ENCODE data around the gene DENND2A. TPM values are rescaled to one million over a fixed set of nuclear protein-coding genes. Genes with fewer than 3 reads are reported as not detected.

Gene DENND2A
- total RNA-seq, 1 experiment from 2014 or later, result 10.0 TPM

GRCh38 chr7:140676306-140676705 lies 35.7 kb upstream of the DENND2A start:
- Mint-ChIP-seq H3K9me3 (no peaks in the 10 kb centered on the region), H3K4me1 (peaks cover 7% of the 10 kb centered on the region), H3K27me3 (ENCODE audit: low read depth) (0 out of 2 replicates have a peak, but pooled peaks cover 2% of the 10 kb centered on the region), H3K36me3 (peaks cover 12% of the 10 kb centered on the region), H3K4me3 (no peak overlapping the region), H3K27ac (no peak overlapping the region; the same call in 1 of the 2 replicates)
- no peak for ATAC-seq
- TF ChIP-seq ZSCAN18 (CRISPR knock-in tag; IDR thresholded peaks at IDR 0.05) (no peak), AR (CRISPR knock-in tag; IDR thresholded peaks at IDR 0.05) (no peak), KAT7 (CRISPR knock-in tag; IDR thresholded peaks at IDR 0.05; ENCODE audit: borderline replicate concordance) (no peak), SMAD4 (CRISPR knock-in tag; IDR thresholded peaks at IDR 0.05) (no peak), ZNF671 (CRISPR knock-in tag; IDR thresholded peaks at IDR 0.05) (no peak), CREB1 (CRISPR knock-in tag; IDR thresholded peaks at IDR 0.05) (no peak), FOXP1 (CRISPR knock-in tag; IDR thresholded peaks at IDR 0.05; ENCODE audit: borderline replicate concordance) (no peak), E2F4 (CRISPR knock-in tag; IDR thresholded peaks at IDR 0.05; ENCODE audit: borderline replicate concordance, low read depth) (no peak), HMGA2 (CRISPR knock-in tag; IDR thresholded peaks at IDR 0.05) (no peak), ZNF232 (CRISPR knock-in tag; IDR thresholded peaks at IDR 0.05) (no peak)
- CTCF ChIA-PET, result interaction anchor here (0.8 to 3.4 kb wide), 3 partner anchors 13 to 335 kb away, joined by 4 to 21 read pairs (median 4); no protein-coding TSS in a partner anchor
- POLR2A ChIA-PET, result no interaction called here
- DNase-seq (ENCODE audit: low spot score), result no peak

- ATAC-seq (no peak), DNase-seq (ENCODE audit: low spot score) (no peak)
- Mint-ChIP-seq H3K36me3 (peaks cover 9% of the 10 kb centered on the region), H3K9me3 (no peaks in the 10 kb centered on the region), H3K4me1 (peaks cover 9% of the 10 kb centered on the region), H3K4me3 (no peak overlapping the region), H3K27ac (no peak overlapping the region), H3K27me3 (ENCODE audit: low read depth) (0 out of 2 replicates have a peak, but pooled peaks cover 2% of the 10 kb centered on the region)
- ChIA-PET POLR2A (no interaction called here), CTCF (interaction anchor here (0.6 to 3.4 kb wide), 13 partner anchors 11 to 335 kb away, joined by 3 to 21 read pairs (median 4); partner anchors contain the start of gene DENND2A)
- TF ChIP-seq IRF2 (CRISPR knock-in tag; IDR thresholded peaks at IDR 0.05; ENCODE audit: borderline replicate concordance, low read depth) (no peak), TP53 (CRISPR knock-in tag; IDR thresholded peaks at IDR 0.05) (no peak), TEAD4 (CRISPR knock-in tag; IDR thresholded peaks at IDR 0.05) (no peak), NR3C1 (CRISPR knock-in tag; conservative IDR thresholded peaks at IDR 0.05; ENCODE audit: low read depth) (no peak), JAZF1 (CRISPR knock-in tag; IDR thresholded peaks at IDR 0.05) (no peak), ATF1 (CRISPR knock-in tag; IDR thresholded peaks at IDR 0.05) (no peak), ESRRA (CRISPR knock-in tag; IDR thresholded peaks at IDR 0.05; ENCODE audit: borderline replicate concordance) (no peak), AFF4 (CRISPR knock-in tag; IDR thresholded peaks at IDR 0.05; ENCODE audit: borderline replicate concordance) (no peak), RORB (CRISPR knock-in tag; IDR thresholded peaks at IDR 0.05) (no peak), NFYB (CRISPR knock-in tag; conservative IDR thresholded peaks at IDR 0.05; ENCODE audit: low read depth) (no peak), ZNF416 (CRISPR knock-in tag; IDR thresholded peaks at IDR 0.05) (no peak), JUN (CRISPR knock-in tag; IDR thresholded peaks at IDR 0.05) (no peak), GRHL2 (CRISPR knock-in tag; IDR thresholded peaks at IDR 0.05; ENCODE audit: insufficient replicate concordance, severe bottlenecking) (no peak)
Observed at GRCh38 chr7:140675726-140676125, 35.1 kb upstream of the DENND2A start.
